Erythroblast (primary cell): ENCODE measurements around the gene TOP2A.

ENCODE experiments used
- GATA1 ChIP-seq: IDR thresholded peaks from 2 replicates; pipeline ENCODE4 v1.6.1; 2011; ENCODE audit warnings: low read depth, mild to moderate bottlenecking, control low read depth, low read length, moderate library complexity
- POLR2A ChIP-seq: IDR thresholded peaks from 2 replicates; pipeline ENCODE4 v1.6.1; 2011; ENCODE audit warnings: mild to moderate bottlenecking, low read length

- TF ChIP-seq POLR2A (no peak), GATA1 (no peak)
These were observed 25.7 kb upstream of the TOP2A start, which contains the start of gene IGFBP4 for GRCh38 chr17:40443196-40443987.
